Measurements from ENCODE around the gene OR5K1. TPM values are rescaled to one million over a fixed set of nuclear protein-coding genes. Genes with fewer than 3 reads are reported as not detected.

OR5K1 gene
- total and polyA plus RNA-seq, 2 of the 4 experiments (the other 2 are of a cell fraction) = not detected

- Histone ChIP-seq H2BK120ac (ENCODE audit: low read depth, low read length) (no peak overlapping the region), H3K18ac (ENCODE audit: low read depth, low read length) (no peak overlapping the region), H3K9me1 (ENCODE audit: insufficient read depth, low read length) (no peaks in the 10 kb centered on the region), H4K20me1 (ENCODE audit: insufficient read depth, low read length) (no peaks in the 10 kb centered on the region), H3K27ac (ENCODE audit: insufficient read depth, low read length) (no peak overlapping the region), H3K27me3 (ENCODE audit: control insufficient read depth, insufficient read depth, low read length) (no peaks in the 10 kb centered on the region), H3K14ac (replicated peaks; ENCODE audit: low read depth, low read length) (no peak overlapping the region), H3K9me3 (ENCODE audit: control insufficient read depth, insufficient read depth, low read length) (no peaks in the 10 kb centered on the region; the same call in 1 of the 2 replicates), H3K79me1 (ENCODE audit: low read depth in 1 of 2, low read length in 2 of 2) (no peaks in the 10 kb centered on the region), H3K23ac (ENCODE audit: low read depth, low read length) (no peak overlapping the region), H2BK5ac (ENCODE audit: low read depth, low read length, poor library complexity, severe bottlenecking) (no peak overlapping the region), H2AK9ac (replicated peaks; ENCODE audit: low read depth, low read length, poor library complexity) (no peak overlapping the region), H2AFZ (replicated peaks; ENCODE audit: low read length, poor library complexity) (no peak overlapping the region), H4K5ac (ENCODE audit: low read depth, low read length) (no peak overlapping the region), H3K4me1 (ENCODE audit: control insufficient read depth, insufficient read depth, low read length) (no peaks in the 10 kb centered on the region), H2BK20ac (ENCODE audit: low read depth, low read length) (no peak overlapping the region), H3K4me2 (ENCODE audit: low read depth, low read length) (no peak overlapping the region), H3K36me3 (ENCODE audit: control insufficient read depth, insufficient read depth, low read length) (no peaks in the 10 kb centered on the region), H2AK5ac (ENCODE audit: low read depth, low read length) (no peak overlapping the region), H4K8ac (ENCODE audit: low read depth in 2 of 2, low read length in 2 of 2) (no peak overlapping the region), H3K4ac (ENCODE audit: low read depth, low read length) (no peak overlapping the region), H3K4me3 (ENCODE audit: insufficient read depth, low read depth, low read length) (no peak overlapping the region), H3K9ac (ENCODE audit: low read depth, low read length) (no peak overlapping the region), H2BK15ac (ENCODE audit: low read depth, low read length) (no peak overlapping the region), H4K91ac (ENCODE audit: insufficient read depth, low read depth, low read length) (no peak overlapping the region), H3K56ac (ENCODE audit: extremely low read depth, insufficient read depth, low read length) (no peak overlapping the region)
- intact Hi-C loops (cut with micrococcal nuclease) (no loop called here), in situ Hi-C loops (cut with MboI; ENCODE audit: low sequenced_read_pairs) (no loop called here), dilution Hi-C loops (cut with HindIII; ENCODE audit: low sequenced_read_pairs, unreplicated experiment) (no loop called here)
- ATAC-seq (ENCODE audit: low read depth) (no peak), DNase-seq (no peak)
- no peak for TF ChIP-seq MXI1 (IDR thresholded peaks at IDR 0.05; ENCODE audit: borderline replicate concordance, low read depth, low read length)
- TF ChIP-seq NFE2L2 (IDR thresholded peaks at IDR 0.05; ENCODE audit: low read depth, low read length) = no peak
- TF ChIP-seq, protein P1, sequence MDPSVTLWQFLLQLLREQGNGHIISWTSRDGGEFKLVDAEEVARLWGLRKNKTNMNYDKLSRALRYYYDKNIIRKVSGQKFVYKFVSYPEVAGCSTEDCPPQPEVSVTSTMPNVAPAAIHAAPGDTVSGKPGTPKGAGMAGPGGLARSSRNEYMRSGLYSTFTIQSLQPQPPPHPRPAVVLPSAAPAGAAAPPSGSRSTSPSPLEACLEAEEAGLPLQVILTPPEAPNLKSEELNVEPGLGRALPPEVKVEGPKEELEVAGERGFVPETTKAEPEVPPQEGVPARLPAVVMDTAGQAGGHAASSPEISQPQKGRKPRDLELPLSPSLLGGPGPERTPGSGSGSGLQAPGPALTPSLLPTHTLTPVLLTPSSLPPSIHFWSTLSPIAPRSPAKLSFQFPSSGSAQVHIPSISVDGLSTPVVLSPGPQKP (IDR thresholded peaks at IDR 0.05; ENCODE audit: borderline replicate concordance, low read depth, low read length) = no peak
- TF ChIP-seq POLR2A (IDR thresholded peaks at IDR 0.05; ENCODE audit: low read depth, low read length) = no peak
- no peak for TF ChIP-seq USF2 (IDR thresholded peaks at IDR 0.05; ENCODE audit: low read depth, low read length)
- no peak for TF ChIP-seq RCOR1 (IDR thresholded peaks at IDR 0.05; ENCODE audit: insufficient replicate concordance, low read length)
- no peak for TF ChIP-seq RAD21 (IDR thresholded peaks at IDR 0.05; ENCODE audit: low read length)
- BruUV-seq (replicated peaks) = no TSS peak
- POLR2A ChIA-PET (ENCODE audit: unreplicated experiment) = no interaction called here
- CTCF ChIA-PET = no interaction called here
Observed at GRCh38 chr3:98432575-98432974, 30.4 kb upstream of the OR5K1 start.
